ENCODE results near the gene C1QTNF3. TPM values are rescaled to one million over a fixed set of nuclear protein-coding genes. Genes with fewer than 3 reads are reported as not detected.

Gene C1QTNF3
- total and polyA plus RNA-seq, 2 experiments from 2014 or later: 1.7 to 2.0 TPM

- TF ChIP-seq ZNF462 (CRISPR knock-in tag; IDR thresholded peaks at IDR 0.05): no peak
- no peak for TF ChIP-seq ZNF114 (CRISPR knock-in tag; IDR thresholded peaks at IDR 0.05)
- no peak for TF ChIP-seq EZH2 (IDR thresholded peaks at IDR 0.05; ENCODE audit: low read depth, unreplicated experiment)
- no peak for TF ChIP-seq NANOG (IDR thresholded peaks at IDR 0.05; ENCODE audit: borderline replicate concordance)
- no peak for TF ChIP-seq JUNB (IDR thresholded peaks at IDR 0.05; ENCODE audit: unreplicated experiment)
Observed at GRCh38 chr5:34045996-34046395, 3.0 kb upstream of the C1QTNF3 start (continued).

GRCh38 chr5:34045023-34045422, 2.0 kb upstream of the C1QTNF3 start:
- no peaks in the 10 kb centered on the region; the same call in 1 of the 2 replicates for H3K36me3 ChIP-seq (ENCODE audit: insufficient read depth)
- no peak for ATAC-seq
- no peak for DNase-seq (ENCODE audit: low spot score)
- H4K20me1 ChIP-seq (replicated peaks; ENCODE audit: insufficient read depth): no peaks in the 10 kb centered on the region
- Mint-ChIP-seq H3K4me3 (no peak overlapping the region), H3K4me1 (peaks cover 6% of the 10 kb centered on the region; the same call in 2 of the 3 replicates), H3K27ac (no peak overlapping the region), H3K27me3 (ENCODE audit: insufficient read depth, low read depth, poor library complexity) (peaks cover 2% of the 10 kb centered on the region), H3K9me3 (no peaks in the 10 kb centered on the region), H3K36me3 (ENCODE audit: low read depth) (no peaks in the 10 kb centered on the region)
- H3K4me1 ChIP-seq (ENCODE audit: insufficient read depth): no peaks in the 10 kb centered on the region
- no peaks in the 10 kb centered on the region for H3K27me3 ChIP-seq (ENCODE audit: insufficient read depth)
- H3K79me2 ChIP-seq (replicated peaks; ENCODE audit: insufficient read depth): no peaks in the 10 kb centered on the region
- no peak overlapping the region for H3K4me2 ChIP-seq
- H3K27ac ChIP-seq (ENCODE audit: low read depth): no peak overlapping the region
- no peak overlapping the region for H3K4me3 ChIP-seq
- H2AFZ ChIP-seq: no peak overlapping the region
- peaks cover 9% of the 10 kb centered on the region; the same call in 1 of the 2 replicates for H3K9me2 ChIP-seq (ENCODE audit: insufficient read depth)
- no peaks in the 10 kb centered on the region for H3F3A ChIP-seq (replicated peaks; ENCODE audit: low read depth)
- TF ChIP-seq STAT1 (IDR thresholded peaks at IDR 0.05; ENCODE audit: unreplicated experiment) (no peak), CREB1 (CRISPR knock-in tag; IDR thresholded peaks at IDR 0.05; ENCODE audit: low read depth) (no peak), REST (IDR thresholded peaks at IDR 0.05; ENCODE audit: unreplicated experiment) (no peak), ZNF331 (CRISPR knock-in tag; IDR thresholded peaks at IDR 0.05; ENCODE audit: low read depth) (no peak)

Measured in GM23338 (cell line).